ENCODE measurements around the gene SRRM1. TPM values are rescaled to one million over a fixed set of nuclear protein-coding genes. Genes with fewer than 3 reads are reported as not detected.

The SRRM1 gene
- total and polyA plus RNA-seq, 9 of the 15 experiments (the other 6 are each of a cell fraction or from before 2014, with no cell fraction given) = 54.5 to 268 (median 115) TPM

- no peak for TF ChIP-seq XRCC3 (IDR thresholded peaks at IDR 0.05)
- TF ChIP-seq, protein P1, sequence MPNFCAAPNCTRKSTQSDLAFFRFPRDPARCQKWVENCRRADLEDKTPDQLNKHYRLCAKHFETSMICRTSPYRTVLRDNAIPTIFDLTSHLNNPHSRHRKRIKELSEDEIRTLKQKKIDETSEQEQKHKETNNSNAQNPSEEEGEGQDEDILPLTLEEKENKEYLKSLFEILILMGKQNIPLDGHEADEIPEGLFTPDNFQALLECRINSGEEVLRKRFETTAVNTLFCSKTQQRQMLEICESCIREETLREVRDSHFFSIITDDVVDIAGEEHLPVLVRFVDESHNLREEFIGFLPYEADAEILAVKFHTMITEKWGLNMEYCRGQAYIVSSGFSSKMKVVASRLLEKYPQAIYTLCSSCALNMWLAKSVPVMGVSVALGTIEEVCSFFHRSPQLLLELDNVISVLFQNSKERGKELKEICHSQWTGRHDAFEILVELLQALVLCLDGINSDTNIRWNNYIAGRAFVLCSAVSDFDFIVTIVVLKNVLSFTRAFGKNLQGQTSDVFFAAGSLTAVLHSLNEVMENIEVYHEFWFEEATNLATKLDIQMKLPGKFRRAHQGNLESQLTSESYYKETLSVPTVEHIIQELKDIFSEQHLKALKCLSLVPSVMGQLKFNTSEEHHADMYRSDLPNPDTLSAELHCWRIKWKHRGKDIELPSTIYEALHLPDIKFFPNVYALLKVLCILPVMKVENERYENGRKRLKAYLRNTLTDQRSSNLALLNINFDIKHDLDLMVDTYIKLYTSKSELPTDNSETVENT (CRISPR knock-in tag; IDR thresholded peaks at IDR 0.05) = peak; percentile 45; the same call in 1 of the 2 replicates
- TF ChIP-seq PML (IDR thresholded peaks at IDR 0.05; ENCODE audit: low read length) = peak; percentile 83
- peak; percentile 46; the same call in 1 of the 2 replicates for TF ChIP-seq ZBTB7A (IDR thresholded peaks at IDR 0.05; ENCODE audit: borderline replicate concordance, control insufficient read depth, low read depth, low read length)
- no peak for TF ChIP-seq PHB2 (IDR thresholded peaks at IDR 0.05; ENCODE audit: low read depth)
- peak; percentile 97 for TF ChIP-seq TOE1 (IDR thresholded peaks at IDR 0.05; ENCODE audit: borderline replicate concordance)
- TF ChIP-seq TOE1 (CRISPR knock-in tag; IDR thresholded peaks at IDR 0.05; ENCODE audit: borderline replicate concordance, low read depth) = peak; percentile 94; the same call in 1 of the 2 replicates
- peak; percentile 12 to 49 (median 33); a peak in 3 of 6 replicates for TF ChIP-seq CTCF (IDR thresholded peaks at IDR 0.05 in 2 of 3, conservative IDR thresholded peaks at IDR 0.05 in 1 of 3; ENCODE audit: insufficient read depth in 2 of 3, low read depth in 1 of 3, low read length in 3 of 3)
- TF ChIP-seq KDM5B (IDR thresholded peaks at IDR 0.05; ENCODE audit: insufficient replicate concordance, low read depth, low read length) = peak; percentile 98
- no peak for TF ChIP-seq NUFIP1 (IDR thresholded peaks at IDR 0.05; ENCODE audit: partially characterized antibody)
- TF ChIP-seq SMARCB1 (IDR thresholded peaks at IDR 0.05; ENCODE audit: insufficient read length, low read depth) = no peak
- TF ChIP-seq POLR3G (IDR thresholded peaks at IDR 0.05; ENCODE audit: extremely low read depth, insufficient read length, insufficient replicate concordance) = no peak
- no peak for TF ChIP-seq SAFB (IDR thresholded peaks at IDR 0.05; ENCODE audit: borderline replicate concordance, low read depth, low read length)
- TF ChIP-seq, protein P2, sequence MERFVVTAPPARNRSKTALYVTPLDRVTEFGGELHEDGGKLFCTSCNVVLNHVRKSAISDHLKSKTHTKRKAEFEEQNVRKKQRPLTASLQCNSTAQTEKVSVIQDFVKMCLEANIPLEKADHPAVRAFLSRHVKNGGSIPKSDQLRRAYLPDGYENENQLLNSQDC (CRISPR knock-in tag; IDR thresholded peaks at IDR 0.05) = 0 out of 2 replicates have a peak, but pooled peaks have one; percentile 13
- TF ChIP-seq NR2F6 (CRISPR knock-in tag; IDR thresholded peaks at IDR 0.05) = no peak
- TF ChIP-seq ZFPM2 (CRISPR knock-in tag; IDR thresholded peaks at IDR 0.05) = no peak
- peak; percentile 75 for TF ChIP-seq HMGN3 (IDR thresholded peaks at IDR 0.05; ENCODE audit: borderline replicate concordance, extremely low read depth, insufficient read length, low read depth, low read length)
- TF ChIP-seq, protein P3, sequence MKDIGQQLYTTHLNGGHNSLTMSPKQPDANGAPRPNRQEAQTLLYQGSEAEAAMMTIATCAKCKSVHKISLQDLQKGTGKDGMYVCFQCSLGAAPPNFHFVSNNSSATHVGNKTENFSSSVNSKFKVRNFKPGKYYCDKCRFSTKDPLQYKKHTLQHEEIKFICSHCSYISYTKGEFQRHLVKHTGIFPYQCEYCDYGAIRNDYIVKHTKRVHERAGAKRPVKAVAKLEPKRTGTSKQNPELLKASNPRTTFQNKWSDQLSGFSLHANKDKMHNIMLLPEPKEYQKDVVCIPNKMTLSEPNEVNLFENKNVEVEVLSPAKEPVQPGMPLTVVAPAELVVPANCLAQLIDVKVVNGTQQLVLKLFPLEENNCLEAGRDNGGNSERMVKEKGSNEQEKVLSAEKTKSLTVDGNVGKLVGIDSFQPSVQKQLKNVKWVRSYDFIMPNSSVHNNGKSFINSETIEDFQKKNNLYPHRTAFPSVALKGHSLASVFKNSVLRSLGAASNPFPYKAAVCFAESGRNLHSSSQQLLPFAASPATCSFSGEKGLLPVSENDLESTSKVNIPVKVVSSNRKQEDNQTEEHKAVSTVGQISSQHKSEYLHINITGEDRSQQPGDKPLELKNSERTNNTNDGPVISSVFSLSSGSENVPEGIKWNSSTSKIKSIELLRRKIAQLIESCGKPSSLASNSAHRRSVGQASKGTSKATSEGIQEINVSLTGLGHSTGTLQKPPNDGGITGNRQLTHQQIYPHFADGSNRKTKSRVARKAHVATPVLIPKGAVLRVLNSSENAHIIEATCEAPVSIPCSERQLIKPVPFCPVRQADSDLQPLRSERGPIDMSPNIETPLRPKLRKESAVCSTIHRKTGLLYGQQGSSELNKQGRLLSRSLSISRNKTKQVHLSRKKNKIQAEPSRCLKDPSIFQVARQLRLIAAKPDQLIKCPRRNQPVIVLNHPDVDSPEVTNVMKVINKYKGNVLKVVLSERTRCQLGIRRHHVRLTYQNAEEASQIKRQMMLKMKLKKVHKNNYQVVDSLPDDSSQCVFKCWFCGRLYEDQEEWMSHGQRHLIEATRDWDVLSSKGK (CRISPR knock-in tag; IDR thresholded peaks at IDR 0.05) = no peak
Observed at GRCh38 chr1:24642481-24643362, at the start of gene SRRM1 (continued).
